ENCODE data around the gene CD4.

The CD4 gene

DNA sequence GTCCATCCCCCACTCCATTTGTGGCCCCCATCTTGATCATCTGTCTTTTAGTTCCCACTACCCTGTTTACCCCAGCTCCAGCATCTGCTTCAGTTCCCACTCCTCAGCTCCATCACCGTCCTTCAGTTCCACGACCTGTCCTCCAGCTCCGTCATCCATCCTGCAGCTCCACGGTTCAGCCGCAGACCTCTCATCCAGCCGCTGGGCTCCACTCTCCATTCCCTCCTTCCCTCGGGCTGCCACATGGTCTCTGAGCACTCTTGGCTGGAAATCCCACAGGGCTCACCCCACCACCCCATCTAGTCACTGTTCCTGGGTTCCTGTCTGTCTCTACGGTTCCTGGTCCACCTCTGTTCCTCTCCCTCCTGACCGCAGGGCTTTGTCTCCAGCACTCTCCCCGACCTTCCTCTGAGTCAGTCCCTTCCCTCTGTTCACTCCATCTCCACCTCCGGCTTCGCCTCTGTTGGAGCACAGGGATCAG, 35.6 kb downstream of the CD4 start:
- POLR2A ChIA-PET = interaction anchor here (0.7 kb wide), 1 partner anchor 58 kb away, joined by 3 read pairs; no protein-coding TSS in a partner anchor

DNA sequence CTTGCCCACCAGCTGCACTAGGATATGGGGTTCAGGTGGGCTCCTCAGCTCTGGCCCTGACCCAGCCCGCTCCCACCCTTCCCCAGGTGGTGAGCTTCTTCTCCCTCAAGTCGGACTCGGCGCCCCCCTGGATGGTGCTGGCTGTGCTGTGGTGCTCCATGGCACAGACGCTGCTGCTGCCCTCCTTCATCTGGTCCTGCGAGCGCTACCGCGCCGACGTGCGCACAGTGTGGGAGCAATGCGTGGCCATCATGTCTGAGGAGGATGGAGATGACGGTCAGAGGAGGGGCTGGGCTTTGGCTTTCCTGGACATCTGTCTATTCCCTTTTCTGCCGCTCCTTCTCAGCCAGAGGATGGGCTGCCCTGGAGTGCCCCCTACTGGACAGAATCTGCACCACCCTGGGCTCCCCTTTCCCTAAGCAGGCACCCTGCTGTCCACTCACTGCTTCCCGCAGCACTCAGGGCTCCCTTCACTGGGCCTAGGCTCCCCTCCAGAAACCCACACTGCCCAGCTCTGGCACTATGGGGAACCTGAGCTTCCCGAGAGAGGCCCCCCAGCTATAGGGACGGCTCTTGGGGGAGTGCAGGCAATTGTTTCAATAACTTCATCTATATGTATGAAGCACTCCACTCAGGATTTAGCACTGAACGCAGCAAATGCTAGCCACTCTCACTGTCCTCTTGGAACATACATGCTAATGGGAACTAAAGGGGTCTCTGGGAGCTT, 36.2 kb downstream of the CD4 start:
- Histone ChIP-seq H3K27ac (ENCODE audit: extremely low read depth, low read depth, low read length) (no peak overlapping the region), H3K9me3 (ENCODE audit: control insufficient read depth, insufficient read depth, low read depth, low read length) (no peaks in the 10 kb centered on the region), H3K4me3 (ENCODE audit: low read depth, low read length) (no peak overlapping the region), H3K4me1 (ENCODE audit: control insufficient read depth, insufficient read depth, low read length) (peaks cover 6% of the 10 kb centered on the region; the same call in 1 of the 2 replicates), H3K36me3 (ENCODE audit: control insufficient read depth in 2 of 2, insufficient read depth in 1 of 2, low read length in 2 of 2) (peaks cover 0 to 11% of the 10 kb centered on the region in 2 experiments; a peak in 1 of 3 replicates)
- ChIA-PET CTCF (interaction anchor here (0.5 to 8.1 kb wide), 37 partner anchors 9 to 1281 kb away, joined by 3 to 116 read pairs (median 4); partner anchors contain the start of genes CDCA3, GNB3, LAG3 and LPAR5), POLR2A (interaction anchor here (0.7 to 1.2 kb wide), 2 partner anchors 26 to 59 kb away, joined by 3 read pairs; partner anchors contain the start of gene CDCA3)
- no peak for TF ChIP-seq INSM2 (tag by site-specific recombination; IDR thresholded peaks at IDR 0.05)
- TF ChIP-seq, protein P1, sequence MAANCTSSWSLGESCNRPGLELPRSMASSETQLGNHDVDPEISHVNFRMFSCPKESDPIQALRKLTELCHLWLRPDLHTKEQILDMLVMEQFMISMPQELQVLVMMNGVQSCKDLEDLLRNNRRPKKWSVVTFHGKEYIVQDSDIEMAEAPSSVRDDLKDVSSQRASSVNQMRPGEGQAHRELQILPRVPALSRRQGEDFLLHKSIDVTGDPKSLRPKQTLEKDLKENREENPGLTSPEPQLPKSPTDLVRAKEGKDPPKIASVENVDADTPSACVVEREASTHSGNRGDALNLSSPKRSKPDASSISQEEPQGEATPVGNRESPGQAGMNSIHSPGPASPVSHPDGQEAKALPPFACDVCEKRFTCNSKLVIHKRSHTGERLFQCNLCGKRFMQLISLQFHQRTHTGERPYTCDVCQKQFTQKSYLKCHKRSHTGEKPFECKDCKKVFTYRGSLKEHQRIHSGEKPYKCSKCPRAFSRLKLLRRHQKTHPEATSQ (tag by site-specific recombination; IDR thresholded peaks at IDR 0.05) = no peak
- TF ChIP-seq RBAK (tag by site-specific recombination; IDR thresholded peaks at IDR 0.05) = no peak
- TF ChIP-seq ZNF19 (tag by site-specific recombination; IDR thresholded peaks at IDR 0.05; ENCODE audit: low read depth) = no peak
- TF ChIP-seq, protein P2, sequence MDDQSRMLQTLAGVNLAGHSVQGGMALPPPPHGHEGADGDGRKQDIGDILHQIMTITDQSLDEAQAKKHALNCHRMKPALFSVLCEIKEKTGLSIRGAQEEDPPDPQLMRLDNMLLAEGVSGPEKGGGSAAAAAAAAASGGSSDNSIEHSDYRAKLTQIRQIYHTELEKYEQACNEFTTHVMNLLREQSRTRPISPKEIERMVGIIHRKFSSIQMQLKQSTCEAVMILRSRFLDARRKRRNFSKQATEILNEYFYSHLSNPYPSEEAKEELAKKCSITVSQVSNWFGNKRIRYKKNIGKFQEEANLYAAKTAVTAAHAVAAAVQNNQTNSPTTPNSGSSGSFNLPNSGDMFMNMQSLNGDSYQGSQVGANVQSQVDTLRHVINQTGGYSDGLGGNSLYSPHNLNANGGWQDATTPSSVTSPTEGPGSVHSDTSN (CRISPR knock-in tag; IDR thresholded peaks at IDR 0.05) = no peak
- TF ChIP-seq ZBTB10 (tag by site-specific recombination; IDR thresholded peaks at IDR 0.05) = no peak; the same call in 1 of the 2 replicates
- peak; percentile 96 for TF ChIP-seq CTCF (tag by site-specific recombination; IDR thresholded peaks at IDR 0.05)
- no peak for TF ChIP-seq ZNF529 (tag by site-specific recombination; IDR thresholded peaks at IDR 0.05; ENCODE audit: insufficient replicate concordance)
- no peak for TF ChIP-seq ZNF677 (tag by site-specific recombination; IDR thresholded peaks at IDR 0.05)
- TF ChIP-seq GLIS1 (tag by site-specific recombination; IDR thresholded peaks at IDR 0.05) = no peak

More for the DNA sequence above, 35.6 kb downstream of the CD4 start:
- no peak overlapping the region for H3K4me3 ChIP-seq (ENCODE audit: low read depth, low read length)
- CTCF ChIA-PET = interaction anchor here (0.5 to 8.1 kb wide), 33 partner anchors 10 to 1280 kb away, joined by 3 to 116 read pairs (median 4); partner anchors contain the start of genes CDCA3, GNB3, LAG3 and MLF2
- H3K4me1 ChIP-seq (ENCODE audit: control insufficient read depth, insufficient read depth, low read length) = peaks cover 6% of the 10 kb centered on the region; the same call in 1 of the 2 replicates
- TF ChIP-seq INSM2 (tag by site-specific recombination; IDR thresholded peaks at IDR 0.05) (no peak), ZNF366 (tag by site-specific recombination; conservative IDR thresholded peaks at IDR 0.05) (peak; percentile 31; the same call in 1 of the 2 replicates)
- TF ChIP-seq, protein P3, sequence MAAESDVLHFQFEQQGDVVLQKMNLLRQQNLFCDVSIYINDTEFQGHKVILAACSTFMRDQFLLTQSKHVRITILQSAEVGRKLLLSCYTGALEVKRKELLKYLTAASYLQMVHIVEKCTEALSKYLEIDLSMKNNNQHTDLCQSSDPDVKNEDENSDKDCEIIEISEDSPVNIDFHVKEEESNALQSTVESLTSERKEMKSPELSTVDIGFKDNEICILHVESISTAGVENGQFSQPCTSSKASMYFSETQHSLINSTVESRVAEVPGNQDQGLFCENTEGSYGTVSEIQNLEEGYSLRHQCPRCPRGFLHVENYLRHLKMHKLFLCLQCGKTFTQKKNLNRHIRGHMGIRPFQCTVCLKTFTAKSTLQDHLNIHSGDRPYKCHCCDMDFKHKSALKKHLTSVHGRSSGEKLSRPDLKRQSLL (tag by site-specific recombination; IDR thresholded peaks at IDR 0.05) = peak; percentile 99
- H3K27ac ChIP-seq (ENCODE audit: extremely low read depth, low read depth, low read length) = no peak overlapping the region
- H3K36me3 ChIP-seq (ENCODE audit: control insufficient read depth in 2 of 2, insufficient read depth in 1 of 2, low read length in 2 of 2) = peaks cover 0 to 5% of the 10 kb centered on the region in 2 experiments; a peak in 1 of 3 replicates
- no peaks in the 10 kb centered on the region for H3K9me3 ChIP-seq (ENCODE audit: control insufficient read depth, insufficient read depth, low read depth, low read length)
